ENCODE measurements around the gene PCSK5.

The PCSK5 gene

GRCh38 chr9:76371901-76372300 lies 481.4 kb downstream of the PCSK5 start:
- DNase-seq, result no peak

GRCh38 chr9:76372336-76372735 lies 481.9 kb downstream of the PCSK5 start:
- no peak for DNase-seq

GRCh38 chr9:76373173-76373783 lies 482.8 kb downstream of the PCSK5 start:
- DNase-seq, result no peak

GRCh38 chr9:76373784-76374474 lies 483.5 kb downstream of the PCSK5 start:
- no peak for DNase-seq

- no peak for DNase-seq
Measured at GRCh38 chr9:76374783-76375559, 484.5 kb downstream of the PCSK5 start.

GRCh38 chr9:76377791-76378190 lies 487.3 kb downstream of the PCSK5 start:
- no peak for DNase-seq

GRCh38 chr9:76378367-76379073 lies 488.0 kb downstream of the PCSK5 start:
- DNase-seq, result no peak

- DNase-seq, result no peak
Measured at GRCh38 chr9:76379494-76379893, 489.0 kb downstream of the PCSK5 start.

- DNase-seq, result no peak
Measured at GRCh38 chr9:76390656-76391055, 500.2 kb downstream of the PCSK5 start.

GRCh38 chr9:76394195-76394959 lies 503.9 kb downstream of the PCSK5 start, which contains the start of gene RFK:
Gene RFK, minus strand, starts transcription at chr9:76394426. Its CDS starts 255 bp downstream, at chr9:76394171.
- DNase-seq, result peak; percentile 95

- peak; percentile 49 for DNase-seq
Measured at GRCh38 chr9:76394960-76395252, 504.4 kb downstream of the PCSK5 start.

- no peak for DNase-seq
Measured at GRCh38 chr9:76395381-76395780, 504.9 kb downstream of the PCSK5 start.

- DNase-seq, result no peak
Measured at GRCh38 chr9:76396144-76396543, 505.7 kb downstream of the PCSK5 start.

- no peak for DNase-seq
Measured at GRCh38 chr9:76396597-76396996, 506.1 kb downstream of the PCSK5 start.

- DNase-seq, result no peak
Measured at GRCh38 chr9:76399856-76400255, 509.4 kb downstream of the PCSK5 start.

GRCh38 chr9:76400534-76401096 lies 510.1 kb downstream of the PCSK5 start:
- DNase-seq, result no peak

- no peak for DNase-seq
Measured at GRCh38 chr9:76401176-76401575, 510.7 kb downstream of the PCSK5 start.

GRCh38 chr9:76401580-76402354 lies 511.3 kb downstream of the PCSK5 start:
- DNase-seq, result no peak

GRCh38 chr9:76403352-76403751 lies 512.9 kb downstream of the PCSK5 start:
- DNase-seq, result peak; percentile 16

GRCh38 chr9:76404401-76404800 lies 513.9 kb downstream of the PCSK5 start:
- no peak for DNase-seq

- DNase-seq, result no peak
Measured at GRCh38 chr9:76405340-76405739, 514.9 kb downstream of the PCSK5 start.

- DNase-seq, result no peak
Measured at GRCh38 chr9:76405868-76406267, 515.4 kb downstream of the PCSK5 start.
